GM10266 (cell line): ENCODE data around the gene RALGAPA1.

Source experiments
- DNase-seq: peaks from one replicate; pipeline ENCODE4 v3.0.0; 2012; ENCODE audit errors: extremely low spot score
- TF ChIP-seq, protein P1 (sequence below): IDR thresholded peaks from 2 replicates; pipeline ENCODE4 v1.5.1; 2012; ENCODE audit warnings: mild to moderate bottlenecking, low read depth; ENCODE audit not compliant: control insufficient read depth, insufficient read depth; ENCODE audit errors: missing control alignments

Gene RALGAPA1

DNA sequence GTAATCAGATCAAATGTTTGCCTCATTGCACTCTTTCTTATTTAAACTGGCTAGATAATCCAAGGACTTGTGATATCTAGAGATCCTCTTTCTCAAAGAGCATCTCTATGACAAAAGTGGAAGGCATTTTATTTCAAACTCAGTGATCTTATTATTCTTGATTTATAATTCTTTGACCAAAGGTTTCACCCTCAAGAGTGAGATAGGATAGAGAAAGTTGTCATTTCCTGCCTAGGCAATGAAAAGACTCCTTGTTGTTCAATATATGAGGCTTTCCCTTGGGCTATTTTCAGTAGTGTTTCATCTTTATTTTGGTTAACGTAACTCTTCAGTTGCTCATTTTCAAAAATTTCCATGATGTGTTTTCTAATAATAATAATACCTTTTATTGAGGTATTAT lies 293.2 kb downstream of the RALGAPA1 start:
- DNase-seq, result no peak
- TF ChIP-seq, protein P1, sequence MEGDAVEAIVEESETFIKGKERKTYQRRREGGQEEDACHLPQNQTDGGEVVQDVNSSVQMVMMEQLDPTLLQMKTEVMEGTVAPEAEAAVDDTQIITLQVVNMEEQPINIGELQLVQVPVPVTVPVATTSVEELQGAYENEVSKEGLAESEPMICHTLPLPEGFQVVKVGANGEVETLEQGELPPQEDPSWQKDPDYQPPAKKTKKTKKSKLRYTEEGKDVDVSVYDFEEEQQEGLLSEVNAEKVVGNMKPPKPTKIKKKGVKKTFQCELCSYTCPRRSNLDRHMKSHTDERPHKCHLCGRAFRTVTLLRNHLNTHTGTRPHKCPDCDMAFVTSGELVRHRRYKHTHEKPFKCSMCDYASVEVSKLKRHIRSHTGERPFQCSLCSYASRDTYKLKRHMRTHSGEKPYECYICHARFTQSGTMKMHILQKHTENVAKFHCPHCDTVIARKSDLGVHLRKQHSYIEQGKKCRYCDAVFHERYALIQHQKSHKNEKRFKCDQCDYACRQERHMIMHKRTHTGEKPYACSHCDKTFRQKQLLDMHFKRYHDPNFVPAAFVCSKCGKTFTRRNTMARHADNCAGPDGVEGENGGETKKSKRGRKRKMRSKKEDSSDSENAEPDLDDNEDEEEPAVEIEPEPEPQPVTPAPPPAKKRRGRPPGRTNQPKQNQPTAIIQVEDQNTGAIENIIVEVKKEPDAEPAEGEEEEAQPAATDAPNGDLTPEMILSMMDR, result no peak

DNA sequence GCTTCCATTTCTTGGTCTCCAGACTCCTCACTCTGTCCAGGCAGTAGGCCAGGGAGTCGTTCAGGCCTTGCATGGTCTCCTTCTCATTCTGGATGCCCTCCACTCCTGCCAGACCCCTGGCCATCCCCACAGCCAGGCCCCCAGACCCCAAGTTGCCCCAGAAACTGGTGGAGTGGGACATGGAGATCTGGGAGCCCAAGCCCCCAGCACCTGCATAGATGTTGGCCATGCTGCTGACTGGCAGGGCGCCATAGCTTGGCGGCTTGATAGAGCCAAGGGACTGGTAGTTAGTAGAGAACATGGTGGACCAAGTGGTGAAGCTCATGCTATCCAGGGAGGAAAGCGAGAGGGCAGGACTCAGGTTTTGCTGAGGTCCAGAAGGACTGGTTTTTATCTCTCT lies 296.3 kb downstream of the RALGAPA1 start:
- TF ChIP-seq, protein P1, result no peak
- no peak for DNase-seq

DNA sequence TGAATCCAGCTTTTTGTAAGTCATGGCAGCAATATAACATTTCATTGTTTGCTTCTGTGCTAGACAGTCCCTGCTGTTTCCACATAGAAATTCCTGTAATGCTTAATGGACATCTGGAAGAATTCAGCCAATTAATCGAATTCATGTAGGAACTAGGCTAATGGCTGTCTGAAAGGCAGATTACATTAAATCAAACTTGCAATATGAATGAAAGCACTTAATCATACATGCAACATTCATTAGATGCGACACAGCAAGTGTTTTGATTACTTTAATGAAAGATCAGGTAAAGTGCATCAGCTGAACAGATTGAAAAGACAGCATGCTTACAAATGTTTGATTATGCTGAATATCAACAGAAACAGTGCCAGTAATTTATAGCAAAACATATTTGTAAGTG lies 299.2 kb downstream of the RALGAPA1 start:
- TF ChIP-seq, protein P1, result no peak
- no peak for DNase-seq

GRCh38 chr14:35506927-35507326 lies 302.2 kb downstream of the RALGAPA1 start:
- TF ChIP-seq, protein P1, result no peak
- DNase-seq, result no peak

GRCh38 chr14:35506461-35506860 lies 302.6 kb downstream of the RALGAPA1 start:
- TF ChIP-seq, protein P1, result no peak
- DNase-seq, result no peak

- DNase-seq, result no peak
- TF ChIP-seq, protein P1, result no peak
Measured at GRCh38 chr14:35504260-35504659, 304.8 kb downstream of the RALGAPA1 start.

- TF ChIP-seq, protein P1, result no peak
- DNase-seq, result no peak
Measured at GRCh38 chr14:35503646-35504045, 305.4 kb downstream of the RALGAPA1 start.
